Right cardiac atrium (tissue), 5 donors: ENCODE measurements around the gene TSEN54. TPM values are rescaled to one million over a fixed set of nuclear protein-coding genes. Genes with fewer than 3 reads are reported as not detected.

Experiments used
- ATAC-seq, 2 donors: fragments of 200-7000 bp; cut with Tn5 transposase; one replicate each; pipeline versions ENCODE4 v1.8.0 to v1.9.1; 2020; ENCODE audit warnings: moderate library complexity in 2 of 2, mild to moderate bottlenecking in 1 of 2
- DNase-seq, 3 donors: peaks; one replicate each; pipeline ENCODE4 v3.0.0-alpha.2; 2020
- H3K27ac ChIP-seq: one replicate; pipeline ENCODE4 v1.5.1; 2013; ENCODE audit warnings: mild to moderate bottlenecking, low read length, control low read depth, moderate library complexity
- H3K27me3 ChIP-seq: one replicate; pipeline ENCODE4 v1.6.1; 2013; ENCODE audit not compliant: control insufficient read depth, insufficient read depth
- H3K4me1 ChIP-seq: one replicate; pipeline ENCODE4 v1.6.1; 2013; ENCODE audit warnings: low read length; ENCODE audit not compliant: control insufficient read depth, insufficient read depth
- H3K4me3 ChIP-seq: one replicate; pipeline ENCODE4 v1.5.1; 2013; ENCODE audit warnings: low read length, control low read depth
- H3K9me3 ChIP-seq: one replicate; pipeline ENCODE4 v1.6.1; 2013; ENCODE audit warnings: low read length; ENCODE audit not compliant: control insufficient read depth
- WGBS: extraction: QIAGEN DNeasy Blood & Tissue Kit; methylation state at CpG from one replicate; pipeline ENCODE4 v1.1.7; 2013; 5-methylcytosine and 5-hydroxymethylcytosine counted together
- intact Hi-C, 4 donors: fragments of 100-400 bp; cut with DNase I; formaldehyde crosslinking; loops; one replicate each; pipeline versions ENCODE4 v1.11.0 to v1.14.0; 2022 to 2023
- polyA plus RNA-seq: library from polyadenylated mRNA; stranded (reverse); fragments of 200-250 nt; gene quantifications from one replicate; pipeline ENCODE4 v1.2.3, GENCODE V29; 2013
- total RNA-seq, 4 donors: library from RNA; stranded (reverse); fragmentation: NEBNext Ultra II Directional; extraction: Animal tissue kit (Norgen Biotek cat#: 25700); gene quantifications; one replicate each; pipeline ENCODE4 v1.2.1, GENCODE V29; 2021
- donor health status: healthy with polysubstance abuse.
- donor health status: DM: no; HTN: yes; CAD: no.
- donor health status: DM: no; HTN: no; CAD: no.
- donor health status: DM: no; HTN: yes; CAD: no; lungs with severe emphysema.
- donor health status: DM: yes; HTN: yes; CAD: no.

TSEN54 gene
- total and polyA plus RNA-seq, 5 donors: 5.9 to 9.6 (median 7.1) TPM

DNA sequence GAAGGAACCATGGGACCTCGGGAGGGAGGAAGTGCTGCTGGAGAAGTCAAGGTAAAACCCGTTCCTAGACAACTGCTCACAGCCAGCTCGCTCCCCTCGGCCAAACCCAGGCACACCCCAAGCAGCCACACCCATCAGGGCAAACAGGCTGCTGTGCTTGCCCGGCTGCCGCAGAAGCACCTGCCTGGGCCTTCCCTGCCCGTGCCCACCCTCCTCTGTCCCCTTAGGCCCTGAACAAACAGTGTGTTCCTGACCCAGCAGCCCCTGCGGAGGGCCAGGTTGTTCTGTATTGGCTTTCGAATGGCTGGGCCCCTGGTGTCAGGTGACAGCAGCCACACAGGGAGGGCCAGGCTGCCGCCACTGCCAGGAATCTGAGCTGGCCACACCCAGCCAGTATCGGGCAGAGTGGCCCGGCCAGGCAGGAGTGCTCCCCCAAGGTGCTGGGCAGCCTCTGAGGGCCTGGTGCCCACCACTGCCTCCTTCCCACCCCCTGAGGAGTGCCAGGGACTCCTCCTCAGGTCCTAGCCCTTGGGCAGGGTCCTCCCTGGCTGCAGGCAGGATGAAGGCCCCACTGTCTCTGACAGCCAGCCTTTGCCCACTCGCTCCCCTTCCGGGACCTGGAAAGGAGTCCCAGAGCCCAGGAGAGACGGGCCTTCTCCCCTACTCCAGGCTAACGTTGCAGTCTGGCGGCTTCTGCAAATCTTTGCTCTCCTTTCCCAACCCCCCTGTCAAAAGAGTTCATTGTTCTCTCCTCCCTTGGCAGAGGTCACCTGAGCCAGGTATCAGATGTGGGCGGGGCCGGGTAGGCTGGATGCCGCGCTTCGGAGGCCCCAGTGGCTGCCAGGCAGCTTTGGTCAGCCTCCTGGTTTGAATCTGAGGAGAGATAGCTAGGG lies 33.2 kb downstream of the TSEN54 start:
- no peak for DNase-seq
- 68% methylated on average over 22 of the region's 22 CpGs for WGBS
- no peak overlapping the region for H3K4me3 ChIP-seq
- H3K9me3 ChIP-seq: no peaks in the 10 kb centered on the region
- H3K27me3 ChIP-seq: no peaks in the 10 kb centered on the region
- intact Hi-C loops: no loop called here
- ATAC-seq: peak; percentile 65 to 82
- no peak overlapping the region for H3K27ac ChIP-seq
- H3K4me1 ChIP-seq: no peaks in the 10 kb centered on the region

GRCh38 chr17:75550139-75550465 lies 33.8 kb downstream of the TSEN54 start:
- Histone ChIP-seq H3K4me3 (no peak overlapping the region), H3K27me3 (no peaks in the 10 kb centered on the region), H3K27ac (no peak overlapping the region), H3K9me3 (no peaks in the 10 kb centered on the region), H3K4me1 (no peaks in the 10 kb centered on the region)
- intact Hi-C loops: no loop called here
- 74% methylated on average over 4 of the region's 4 CpGs for whole genome bisulfite sequencing
- ATAC-seq: peak in 1 of 2 donors; percentile 29
- no peak for DNase-seq

- no peaks in the 10 kb centered on the region for H3K4me1 ChIP-seq
- intact Hi-C loops: no loop called here
- DNase-seq (no peak), ATAC-seq (no peak)
- no peaks in the 10 kb centered on the region for H3K27me3 ChIP-seq
- H3K9me3 ChIP-seq: no peaks in the 10 kb centered on the region
- H3K27ac ChIP-seq: no peak overlapping the region
- WGBS: 85% methylated on average over 7 of the region's 7 CpGs
- H3K4me3 ChIP-seq: no peak overlapping the region
Observed at GRCh38 chr17:75551266-75551665, 34.9 kb downstream of the TSEN54 start.

GRCh38 chr17:75552425-75553294 lies 36.3 kb downstream of the TSEN54 start:
- intact Hi-C loops: no loop called here
- H3K27ac ChIP-seq: no peak overlapping the region
- ATAC-seq: no peak
- no peaks in the 10 kb centered on the region for H3K27me3 ChIP-seq
- no peak overlapping the region for H3K4me3 ChIP-seq
- WGBS: 58% methylated on average over 14 of the region's 14 CpGs
- H3K4me1 ChIP-seq: peaks cover 2% of the 10 kb centered on the region
- H3K9me3 ChIP-seq: no peaks in the 10 kb centered on the region
- no peak for DNase-seq

DNA sequence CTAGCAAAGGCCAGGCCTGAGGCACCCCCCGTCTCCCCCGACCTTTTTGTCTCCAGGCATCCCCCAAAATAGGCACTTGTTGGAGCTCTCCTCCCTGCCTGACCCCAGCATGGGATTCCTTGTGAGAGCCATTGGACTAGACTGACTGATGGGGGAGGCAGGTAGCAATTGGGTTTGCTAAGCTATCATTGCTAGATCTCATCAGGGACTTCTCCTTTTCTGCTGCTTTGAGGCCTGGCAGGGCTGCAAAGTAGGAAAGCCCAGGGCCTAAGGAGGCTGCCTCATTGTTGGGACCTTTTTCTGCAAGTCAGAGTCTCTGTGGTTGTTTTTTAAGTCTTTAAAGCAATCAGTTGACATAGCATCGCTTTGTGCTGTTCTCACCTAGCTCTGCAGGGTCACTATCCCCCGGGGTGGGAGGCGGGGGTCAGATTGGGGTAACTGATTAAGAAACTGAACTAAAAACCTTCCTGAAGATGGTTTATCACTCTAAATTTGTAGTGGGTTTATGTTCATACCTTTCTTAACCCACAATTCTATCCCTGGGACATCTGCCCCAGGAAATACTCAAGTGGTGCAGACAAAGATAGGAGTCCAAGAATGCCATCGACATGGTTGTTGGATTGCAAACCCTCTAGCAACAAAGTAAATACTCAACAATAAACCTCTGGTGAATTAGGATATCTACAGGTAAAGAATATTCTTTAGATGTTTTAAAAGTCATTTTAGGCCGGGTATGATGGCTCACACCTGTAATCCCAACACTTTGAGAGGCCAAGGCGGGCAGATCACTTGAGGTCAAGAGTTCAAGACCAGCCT lies 37.2 kb downstream of the TSEN54 start:
- no peak for DNase-seq
- ATAC-seq: no peak

DNA sequence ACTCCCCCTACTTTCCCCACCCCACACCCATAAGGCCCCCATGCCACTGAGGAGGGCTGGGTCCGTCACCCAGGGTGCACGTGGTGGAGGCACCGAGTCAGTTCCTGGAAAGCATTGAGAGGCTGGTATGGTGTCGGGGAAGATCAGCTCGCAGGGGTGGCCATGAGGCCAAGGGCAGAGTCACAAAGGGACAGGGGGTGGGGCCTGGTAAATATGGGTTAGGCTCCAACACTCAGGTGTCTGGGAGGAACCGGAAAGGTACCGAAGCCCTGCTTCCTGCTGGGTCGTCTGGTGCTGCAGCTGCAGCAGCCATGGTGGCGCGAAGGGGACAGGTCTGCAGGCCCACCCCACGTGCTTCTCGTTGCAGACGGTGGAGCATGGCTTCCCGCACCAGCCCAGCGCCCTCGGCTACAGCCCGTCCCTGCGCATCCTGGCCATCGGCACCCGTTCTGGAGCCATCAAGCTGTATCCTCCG lies 39.4 kb downstream of the TSEN54 start:
- WGBS: 95% methylated on average over 21 of the region's 21 CpGs
- Histone ChIP-seq H3K27me3 (no peaks in the 10 kb centered on the region), H3K4me1 (peaks cover 2% of the 10 kb centered on the region), H3K27ac (no peak overlapping the region), H3K4me3 (no peak overlapping the region), H3K9me3 (no peaks in the 10 kb centered on the region)
- no peak for ATAC-seq
- peak in 1 of 3 donors; percentile 34 for DNase-seq
- intact Hi-C loops: no loop called here

More for the DNA sequence above, 37.2 kb downstream of the TSEN54 start:
- no peaks in the 10 kb centered on the region for H3K27me3 ChIP-seq
- peaks cover 2% of the 10 kb centered on the region for H3K4me1 ChIP-seq
- no peak overlapping the region for H3K4me3 ChIP-seq
- WGBS: 75% methylated on average over 8 of the region's 8 CpGs
- intact Hi-C loops: no loop called here
- no peak overlapping the region for H3K27ac ChIP-seq
- H3K9me3 ChIP-seq: no peaks in the 10 kb centered on the region

GRCh38 chr17:75557075-75557851 lies 40.9 kb downstream of the TSEN54 start:
- peaks cover 2% of the 10 kb centered on the region for H3K4me1 ChIP-seq

DNA sequence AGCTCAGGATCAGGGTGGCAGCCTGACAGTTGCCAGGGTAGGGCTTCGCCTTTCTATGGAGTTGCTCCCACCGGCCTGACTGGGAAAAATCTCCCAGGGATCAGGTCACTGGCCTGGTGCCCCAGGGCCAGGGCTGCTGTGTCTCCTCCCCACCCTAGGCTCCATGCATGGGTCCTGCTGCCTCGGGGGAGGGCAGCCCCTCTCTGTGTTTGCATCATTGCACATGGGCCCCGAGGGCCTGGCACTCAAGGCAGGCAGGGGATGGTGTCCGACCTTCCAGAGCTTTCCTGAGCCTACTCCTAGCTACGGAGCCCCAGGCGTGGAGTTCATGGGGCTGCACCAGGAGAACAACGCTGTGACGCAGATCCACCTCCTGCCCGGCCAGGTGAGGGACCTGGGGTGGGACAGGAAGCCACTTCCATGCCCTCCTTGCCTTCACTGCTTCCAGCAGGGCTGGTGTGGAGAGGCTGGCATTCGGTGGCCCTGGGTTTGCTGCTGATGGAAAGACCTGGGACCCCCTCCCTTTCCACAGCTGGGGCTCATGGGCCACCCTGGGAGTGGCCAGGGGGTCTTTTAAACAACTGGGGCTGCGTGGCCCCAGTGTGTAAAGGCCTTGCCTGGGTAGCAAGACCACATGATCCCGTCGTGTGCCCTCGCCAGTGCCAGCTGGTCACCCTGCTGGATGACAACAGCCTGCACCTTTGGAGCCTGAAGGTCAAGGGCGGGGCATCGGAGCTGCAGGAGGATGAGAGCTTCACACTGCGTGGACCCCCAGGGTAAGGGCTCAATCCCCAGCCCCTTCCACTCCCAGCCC lies 41.7 kb downstream of the TSEN54 start:
- Histone ChIP-seq H3K4me1 (peaks cover 2% of the 10 kb centered on the region), H3K9me3 (no peaks in the 10 kb centered on the region), H3K4me3 (no peak overlapping the region), H3K27ac (no peak overlapping the region), H3K27me3 (no peaks in the 10 kb centered on the region)
- 89% methylated on average over 18 of the region's 18 CpGs for WGBS
- DNase-seq (peak in 2 of 3 donors; percentile 32 to 33), ATAC-seq (peak; percentile 9 to 15)
- intact Hi-C loops: no loop called here

More at GRCh38 chr17:75557075-75557851, 40.9 kb downstream of the TSEN54 start:
- DNase-seq: peak in 1 of 3 donors; percentile 71
- no peak overlapping the region for H3K4me3 ChIP-seq
- ATAC-seq: peak; percentile 43 to 63
- H3K27me3 ChIP-seq: no peaks in the 10 kb centered on the region
- intact Hi-C loops: no loop called here
- no peaks in the 10 kb centered on the region for H3K9me3 ChIP-seq
- no peak overlapping the region for H3K27ac ChIP-seq
- 53% methylated on average over 15 of the region's 15 CpGs for WGBS

GRCh38 chr17:75558666-75559530 lies 42.6 kb downstream of the TSEN54 start:
- Histone ChIP-seq H3K9me3 (no peaks in the 10 kb centered on the region), H3K4me3 (no peak overlapping the region), H3K27me3 (no peaks in the 10 kb centered on the region), H3K27ac (no peak overlapping the region), H3K4me1 (peaks cover 2% of the 10 kb centered on the region)
- ATAC-seq: no peak
- DNase-seq: peak in 2 of 3 donors; percentile 44 to 51
- intact Hi-C loops: no loop called here
- WGBS: 87% methylated on average over 35 of the region's 38 CpGs
